Thyroid gland (tissue), 4 donors: ENCODE data around the gene AKR1B15.

Experiments used
- CTCF ChIP-seq, 6 experiments: fragments of 200-600 bp in 3 of 6; fragments of 450-650 bp in 3 of 6; sonication (generic) in 3 of 6; IDR thresholded peaks; one replicate each; pipeline ENCODE4 v1.5.1; 2016 to 2019; ENCODE audit warnings: antibody characterized with exemption in 6 of 6, mild to moderate bottlenecking in 2 of 6, inconsistent platforms in 1 of 6, moderate library complexity in 1 of 6
- POLR2A ChIP-seq, 2 donors: fragments of 450-650 bp; IDR thresholded peaks; one replicate each; pipeline ENCODE4 v1.6.1; 2017; ENCODE audit warnings: antibody characterized with exemption in 2 of 2, mild to moderate bottlenecking in 2 of 2, moderate library complexity in 1 of 2

DNA sequence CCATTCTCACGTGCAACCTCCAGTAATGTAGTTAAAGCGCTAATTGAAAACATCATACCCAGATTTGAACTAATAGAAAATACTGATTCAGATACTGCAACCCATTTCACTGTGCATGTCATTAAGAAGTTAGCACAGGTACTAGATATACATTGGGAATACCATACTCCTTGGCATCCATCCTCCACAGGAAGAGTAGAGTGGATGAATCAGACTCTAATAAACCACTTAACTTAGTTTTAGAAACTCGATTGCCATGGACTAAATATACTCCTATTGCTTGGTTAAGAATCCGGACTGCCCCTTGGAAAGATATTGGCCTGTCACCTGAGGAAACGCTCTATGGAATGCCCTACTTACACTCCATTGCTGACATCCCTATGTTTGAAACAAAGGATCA is 9.5 kb downstream of the AKR1B15 start:
- TF ChIP-seq CTCF (IDR thresholded peaks at IDR 0.05) (no peak), POLR2A (IDR thresholded peaks at IDR 0.05) (no peak)
